Natural killer cell (primary cell): Measurements from ENCODE around the gene TMEM238L. TPM values are rescaled to one million over a fixed set of nuclear protein-coding genes. Genes with fewer than 3 reads are reported as not detected.

ENCODE experiments used
- ATAC-seq, 3 donors: fragments of 150-1000 bp in 2 of 3; fragments of 200-7000 bp in 1 of 3; cut with Tn5 transposase; 1 replicate in 1 of 3; 2 replicates in 2 of 3; pipeline ENCODE4 v1.10.0; 2021; ENCODE audit warnings: mild to moderate bottlenecking in 2 of 3, moderate library complexity in 2 of 3
- DNase-seq, 2 donors: peaks; one replicate each; pipeline versions ENCODE4 v3.0.0 to v3.0.0-alpha.2; 2013 to 2021; ENCODE audit warnings: mixed read lengths in 1 of 2
- H3K27ac ChIP-seq: one replicate; pipeline ENCODE4 v1.5.1; 2013; ENCODE audit warnings: mild to moderate bottlenecking, low read length
- H3K27me3 ChIP-seq: one replicate; pipeline ENCODE4 v1.6.1; 2013; ENCODE audit warnings: low read length; ENCODE audit not compliant: control insufficient read depth, insufficient read depth
- H3K36me3 ChIP-seq: one replicate; pipeline ENCODE4 v1.6.1; 2013; ENCODE audit warnings: low read length; ENCODE audit not compliant: control insufficient read depth, insufficient read depth
- H3K4me1 ChIP-seq: one replicate; pipeline ENCODE4 v1.6.1; 2013; ENCODE audit warnings: low read length; ENCODE audit not compliant: control insufficient read depth, insufficient read depth
- H3K4me3 ChIP-seq: one replicate; pipeline ENCODE4 v1.5.1; 2013; ENCODE audit warnings: low read length
- H3K9me3 ChIP-seq: one replicate; pipeline ENCODE4 v1.6.1; 2013; ENCODE audit warnings: low read length; ENCODE audit not compliant: control insufficient read depth, insufficient read depth
- H3K27ac Mint-ChIP-seq, 2 donors: one replicate each; pipeline ENCODE4 v1.8.0; 2022; ENCODE audit warnings: mild to moderate bottlenecking in 2 of 2, mixed read lengths in 2 of 2, moderate library complexity in 1 of 2
- H3K27me3 Mint-ChIP-seq, 2 donors: one replicate each; pipeline ENCODE4 v1.8.0; 2022; ENCODE audit warnings: low read depth in 2 of 2, mixed read lengths in 2 of 2
- H3K36me3 Mint-ChIP-seq: one replicate; pipeline ENCODE4 v1.8.0; 2022; ENCODE audit warnings: mixed read lengths
- H3K4me1 Mint-ChIP-seq, 2 donors: one replicate each; pipeline ENCODE4 v1.8.0; 2022; ENCODE audit warnings: mixed read lengths in 2 of 2
- H3K4me3 Mint-ChIP-seq: one replicate; pipeline ENCODE4 v1.8.0; 2022; ENCODE audit warnings: mild to moderate bottlenecking, moderate library complexity, mixed read lengths
- H3K9me3 Mint-ChIP-seq, 2 donors: one replicate each; pipeline ENCODE4 v1.8.0; 2022; ENCODE audit warnings: mixed read lengths in 2 of 2
- WGBS: methylation state at CpG from one replicate; pipeline ENCODE4 v1.1.7; 2013; ENCODE audit warnings: missing lambda C conversion rate; ENCODE audit not compliant: insufficient coverage; 5-methylcytosine and 5-hydroxymethylcytosine counted together
- intact Hi-C: fragments of 100-400 bp; cut with micrococcal nuclease; formaldehyde crosslinking; loops from one replicate; pipeline ENCODE4 v1.14.2; 2022
- total RNA-seq, 4 donors: library from RNA; stranded (reverse); fragments of 120-200 nt in 1 of 4; gene quantifications; one replicate each; pipeline versions ENCODE4 v1.2.3 to v1.2.4, GENCODE V29; 2013 to 2022
- TF ChIP-seq, protein P1 (sequence below): fragments of 200-600 bp; IDR thresholded peaks from one replicate; pipeline ENCODE4 v1.8.0; 2022; ENCODE audit warnings: antibody characterized with exemption

Gene TMEM238L
- total RNA-seq, 3 donors from 2014 or later (not counting 1 experiment from before 2014, with no cell fraction given): not detected

DNA sequence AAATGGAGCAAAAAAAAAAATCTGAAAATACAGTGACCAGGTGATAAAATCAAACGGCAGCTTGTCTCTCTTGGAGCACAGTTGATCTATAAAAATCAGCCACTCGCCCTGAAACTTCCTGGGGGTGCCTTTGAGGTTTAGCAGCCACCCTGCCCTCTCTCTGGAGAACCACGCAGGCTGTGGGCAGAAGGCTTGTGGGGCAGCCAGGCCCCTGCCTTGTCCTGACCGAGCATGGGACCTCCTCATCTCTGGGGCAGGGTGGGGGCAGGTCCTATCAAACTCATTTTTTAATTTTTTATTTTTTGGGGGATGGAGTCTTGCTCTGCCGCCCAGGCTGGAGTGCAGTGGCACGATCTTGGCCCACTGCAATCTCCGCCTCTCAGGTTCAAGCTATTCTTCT, 5.0 kb downstream of the TMEM238L start:
- H3K36me3 ChIP-seq: no peaks in the 10 kb centered on the region
- Mint-ChIP-seq H3K27ac (no peak overlapping the region), H3K4me1 (no peaks in the 10 kb centered on the region), H3K36me3 (no peaks in the 10 kb centered on the region), H3K27me3 (no peaks in the 10 kb centered on the region), H3K4me3 (no peak overlapping the region), H3K9me3 (no peaks in the 10 kb centered on the region)
- peaks cover 4% of the 10 kb centered on the region for H3K4me1 ChIP-seq
- H3K4me3 ChIP-seq: no peak overlapping the region
- no peaks in the 10 kb centered on the region for H3K9me3 ChIP-seq
- intact Hi-C loops: no loop called here
- TF ChIP-seq, protein P1, sequence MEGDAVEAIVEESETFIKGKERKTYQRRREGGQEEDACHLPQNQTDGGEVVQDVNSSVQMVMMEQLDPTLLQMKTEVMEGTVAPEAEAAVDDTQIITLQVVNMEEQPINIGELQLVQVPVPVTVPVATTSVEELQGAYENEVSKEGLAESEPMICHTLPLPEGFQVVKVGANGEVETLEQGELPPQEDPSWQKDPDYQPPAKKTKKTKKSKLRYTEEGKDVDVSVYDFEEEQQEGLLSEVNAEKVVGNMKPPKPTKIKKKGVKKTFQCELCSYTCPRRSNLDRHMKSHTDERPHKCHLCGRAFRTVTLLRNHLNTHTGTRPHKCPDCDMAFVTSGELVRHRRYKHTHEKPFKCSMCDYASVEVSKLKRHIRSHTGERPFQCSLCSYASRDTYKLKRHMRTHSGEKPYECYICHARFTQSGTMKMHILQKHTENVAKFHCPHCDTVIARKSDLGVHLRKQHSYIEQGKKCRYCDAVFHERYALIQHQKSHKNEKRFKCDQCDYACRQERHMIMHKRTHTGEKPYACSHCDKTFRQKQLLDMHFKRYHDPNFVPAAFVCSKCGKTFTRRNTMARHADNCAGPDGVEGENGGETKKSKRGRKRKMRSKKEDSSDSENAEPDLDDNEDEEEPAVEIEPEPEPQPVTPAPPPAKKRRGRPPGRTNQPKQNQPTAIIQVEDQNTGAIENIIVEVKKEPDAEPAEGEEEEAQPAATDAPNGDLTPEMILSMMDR: no peak
- ATAC-seq (no peak), DNase-seq (no peak)
- 42% methylated on average over 7 of the region's 7 CpGs for WGBS
- H3K27me3 ChIP-seq: no peaks in the 10 kb centered on the region
- no peak overlapping the region for H3K27ac ChIP-seq

DNA sequence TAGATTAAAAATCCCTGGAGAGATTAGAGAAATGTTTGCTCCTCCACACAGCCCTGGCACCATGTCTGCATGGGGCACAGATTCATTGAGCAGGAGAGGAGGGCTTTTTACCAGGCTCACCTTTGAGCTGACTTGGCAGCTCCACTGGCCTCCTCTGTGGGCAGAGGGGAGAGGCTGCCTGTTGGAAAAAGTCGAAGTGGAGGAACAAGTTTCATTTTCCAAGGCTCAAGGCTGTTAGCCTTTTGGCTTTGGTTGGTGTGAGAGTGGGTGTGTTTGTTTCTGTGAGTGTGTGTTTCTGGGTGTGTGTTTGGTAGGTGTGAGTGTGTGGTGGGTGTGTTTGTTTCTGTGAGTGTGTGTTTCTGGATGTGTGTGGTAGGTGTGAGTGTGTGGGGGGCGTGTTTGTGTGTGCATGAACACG, 5.6 kb downstream of the TMEM238L start:
- Histone ChIP-seq H3K36me3 (no peaks in the 10 kb centered on the region), H3K27me3 (no peaks in the 10 kb centered on the region), H3K27ac (no peak overlapping the region), H3K9me3 (no peaks in the 10 kb centered on the region), H3K4me1 (peaks cover 4% of the 10 kb centered on the region), H3K4me3 (no peak overlapping the region)
- H3K27ac Mint-ChIP-seq: no peak overlapping the region
- no peaks in the 10 kb centered on the region for H3K4me1 Mint-ChIP-seq
- TF ChIP-seq, protein P1: no peak
- no peak overlapping the region for H3K4me3 Mint-ChIP-seq
- no peaks in the 10 kb centered on the region for H3K9me3 Mint-ChIP-seq
- intact Hi-C loops: no loop called here
- H3K36me3 Mint-ChIP-seq: no peaks in the 10 kb centered on the region
- DNase-seq (no peak), ATAC-seq (no peak)
- 20% methylated on average over 3 of the region's 3 CpGs for WGBS
- no peaks in the 10 kb centered on the region for H3K27me3 Mint-ChIP-seq

DNA sequence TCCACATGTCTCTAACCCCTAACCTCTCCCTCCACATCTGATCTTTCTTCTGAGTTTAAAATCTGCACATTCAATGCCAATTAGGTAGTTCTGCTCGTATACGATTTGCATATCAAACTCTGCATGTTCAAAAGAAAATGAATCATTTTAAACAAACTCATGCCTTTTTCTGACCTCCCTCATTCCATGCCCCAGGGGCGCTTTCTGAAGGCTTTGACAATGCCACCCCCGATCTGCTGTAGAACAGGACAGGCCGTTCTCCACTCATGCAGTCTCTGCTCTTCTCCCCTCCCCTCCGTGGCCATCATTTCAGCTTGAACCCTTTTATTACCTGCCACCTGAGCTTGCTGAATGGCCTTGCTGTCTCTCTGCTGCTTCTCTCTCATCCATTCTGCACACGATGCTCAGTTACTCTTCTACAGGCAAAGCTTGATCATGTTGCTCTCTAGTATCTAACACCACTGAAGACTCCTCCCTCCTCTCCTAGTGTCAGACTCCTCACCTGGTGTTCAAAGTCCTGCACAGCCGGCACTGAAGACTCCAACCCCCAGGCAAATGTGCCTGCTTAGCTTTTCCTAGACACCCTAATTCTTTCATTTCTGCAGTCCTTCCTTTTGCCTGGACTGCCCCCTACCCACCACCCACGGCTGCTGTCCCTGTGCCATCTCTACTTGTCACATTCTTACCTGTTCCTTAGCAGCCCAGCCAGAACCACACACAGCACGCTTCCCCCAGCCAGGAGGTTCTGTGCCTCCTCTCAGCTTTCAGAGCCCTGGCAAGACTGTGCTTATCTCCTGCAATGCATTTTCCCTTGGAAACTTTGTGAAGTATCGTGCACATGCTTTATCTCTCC, 6.2 kb downstream of the TMEM238L start:
- ATAC-seq (no peak), DNase-seq (no peak)
- WGBS: 85% methylated on average over 11 of the region's 11 CpGs
- intact Hi-C loops: no loop called here
- TF ChIP-seq, protein P1: no peak
- no peaks in the 10 kb centered on the region for H3K9me3 Mint-ChIP-seq
- H3K4me1 Mint-ChIP-seq: no peaks in the 10 kb centered on the region
- Histone ChIP-seq H3K4me1 (peaks cover 4% of the 10 kb centered on the region), H3K36me3 (no peaks in the 10 kb centered on the region), H3K9me3 (no peaks in the 10 kb centered on the region), H3K27me3 (no peaks in the 10 kb centered on the region), H3K27ac (no peak overlapping the region), H3K4me3 (no peak overlapping the region)
- no peaks in the 10 kb centered on the region for H3K36me3 Mint-ChIP-seq
- H3K27ac Mint-ChIP-seq: no peak overlapping the region
- H3K4me3 Mint-ChIP-seq: no peak overlapping the region
- H3K27me3 Mint-ChIP-seq: no peaks in the 10 kb centered on the region
